HepG2 (cell line): ENCODE results near the gene CRYAA. TPM values are rescaled to one million over a fixed set of nuclear protein-coding genes. Genes with fewer than 3 reads are reported as not detected.

ENCODE experiments used
- ATAC-seq: fragments of 200-7000 bp; cut with Tn5 transposase; 3 replicates; pipeline ENCODE4 v1.9.1; 2020; ENCODE audit warnings: mild to moderate bottlenecking, moderate library complexity
- BruUV-seq: library from RNA; stranded (reverse); fragments of 400-500 nt; replicated peaks from 2 replicates; lab custom pipeline; 2021; lab: Mats Ljungman, UMichigan
- CTCF ChIA-PET: fragments of 300-600 bp; formaldehyde crosslinking; extraction: SDS; loops from one replicate; lab custom pipeline; 2021; ENCODE audit warnings: low total read pairs, inconsistent platforms, low intra/inter-chr PET ratio; lab: Yijun Ruan, JAX
- POLR2A ChIA-PET: fragments of 350-600 bp; sonication (Branson Sonifier 250); formaldehyde crosslinking; loops from one replicate; lab custom pipeline; 2020; ENCODE audit warnings: antibody characterized with exemption, inconsistent platforms; lab: Yijun Ruan, JAX
- DNase-seq: peaks from one replicate; pipeline ENCODE4 v3.0.0-alpha.2; 2015; ENCODE audit warnings: low spot score
- FAIRE-seq: peaks from 3 replicates; lab custom pipeline; 2011; peaks lifted over from hg19 to GRCh38; lab: Jason Lieb, UNC
- H2AFZ ChIP-seq: one replicate; pipeline ENCODE4 v1.6.1; 2011; ENCODE audit warnings: low read length, inconsistent platforms
- H3K27ac ChIP-seq: fragments of 300-600 bp; 3 replicates; pipeline ENCODE4 v1.8.0; 2011; ENCODE audit warnings: mixed run types, mild to moderate bottlenecking, mixed read lengths, low read length, inconsistent platforms; ENCODE audit not compliant: insufficient read depth; ENCODE audit errors: extremely low read length
- H3K27me3 ChIP-seq, 2 experiments: fragments of 200-600 bp in 1 of 2; 2 replicates in 1 of 2; 3 replicates in 1 of 2; pipeline versions ENCODE4 v1.6.0 to v1.8.0; 2011; ENCODE audit warnings: low read length in 2 of 2, mild to moderate bottlenecking in 2 of 2, moderate library complexity in 2 of 2, inconsistent platforms in 1 of 2; ENCODE audit not compliant: insufficient read depth in 2 of 2, control insufficient read depth in 1 of 2
- H3K36me3 ChIP-seq, 2 experiments: fragments of 200-600 bp in 1 of 2; replicated peaks in 1 of 2; 2 replicates in 1 of 2; 3 replicates in 1 of 2; pipeline versions ENCODE4 v1.5.1 to v1.8.0; 2011; ENCODE audit warnings: low read length in 2 of 2, inconsistent platforms in 1 of 2; ENCODE audit not compliant: insufficient read depth in 2 of 2, control insufficient read depth in 1 of 2
- H3K4me1 ChIP-seq: 2 replicates; pipeline ENCODE4 v1.5.1; 2012; ENCODE audit warnings: low read length, inconsistent platforms; ENCODE audit not compliant: insufficient read depth
- H3K4me2 ChIP-seq: 2 replicates; pipeline ENCODE4 v1.6.0; 2011; ENCODE audit warnings: low read depth, low read length, inconsistent platforms
- H3K4me3 ChIP-seq, 3 experiments: fragments of 200-600 bp in 1 of 3; sonication (generic), shearing (Covaris generic) in 1 of 3; replicated peaks in 1 of 3; 2 replicates each; pipeline ENCODE4 v1.5.1; 2011 to 2016; ENCODE audit warnings: low read length in 3 of 3, inconsistent platforms in 2 of 3, low read depth in 2 of 3, mild to moderate bottlenecking in 2 of 3, control low read depth in 1 of 3, mixed read lengths in 1 of 3; ENCODE audit not compliant: insufficient read depth in 1 of 3
- H3K79me2 ChIP-seq: one replicate; pipeline ENCODE4 v1.6.1; 2011; ENCODE audit warnings: low read length, inconsistent platforms; ENCODE audit not compliant: insufficient read depth
- H3K9ac ChIP-seq: 2 replicates; pipeline ENCODE4 v1.6.0; 2011; ENCODE audit warnings: mild to moderate bottlenecking, low read depth, low read length, inconsistent platforms; ENCODE audit not compliant: insufficient read depth
- H3K9me3 ChIP-seq: 2 replicates; pipeline ENCODE4 v1.5.1; 2012; ENCODE audit warnings: mild to moderate bottlenecking, low read length
- H4K20me1 ChIP-seq: 2 replicates; pipeline ENCODE4 v1.6.0; 2011; ENCODE audit warnings: inconsistent platforms, mild to moderate bottlenecking, low read length, moderate library complexity; ENCODE audit not compliant: insufficient read depth
- NCOR1 ChIP-seq: fragments of 200-600 bp; sonication (generic); IDR thresholded peaks from 2 replicates; pipeline ENCODE4 v1.7.0; 2017; ENCODE audit warnings: antibody characterized with exemption, low read length, borderline replicate concordance
- SCMH1 ChIP-seq: sonication (generic); formaldehyde crosslinking; IDR thresholded peaks from 2 replicates; pipeline ENCODE4 v1.9.0; 2021; ENCODE audit warnings: missing genetic modification reagents, mild to moderate bottlenecking, borderline replicate concordance
- ZNF7 ChIP-seq: IDR thresholded peaks from 2 replicates; pipeline ENCODE4 v1.6.1; 2016; ENCODE audit warnings: missing biosample characterization, missing genetic modification reagents
- WGBS: methylation state at CpG from one replicate; pipeline ENCODE4 v1.1.6; 2017; ENCODE audit warnings: low lambda C conversion rate; 5-methylcytosine and 5-hydroxymethylcytosine counted together
- in situ Hi-C: cut with HindIII; loops from 2 replicates; pipeline ENCODE4 v1.10.0; 2017; ENCODE audit warnings: low pct_unique_long_range_greater_than_20kb; ENCODE audit not compliant: extremely low pct_ligation_motif_present
- intact Hi-C: fragments of 100-400 bp; cut with micrococcal nuclease; formaldehyde crosslinking; loops from one replicate; pipeline ENCODE4 v1.10.0; 2022; ENCODE audit not compliant: unreplicated experiment
- polyA plus RNA-seq, 8 experiments: library from polyadenylated mRNA; depleted of rRNA in 3 of 8; stranded (reverse) in 7 of 8; unstranded in 1 of 8; fragments of >200 nt; fragmentation: Illumina TruSeq in 4 of 8; extraction: Trizol in 4 of 8; gene quantifications; 2 replicates each; pipeline versions ENCODE4 v1.2.1 to v1.2.3, GENCODE V29; 2011 to 2016; ENCODE audit warnings: low read depth in 4 of 8, missing spikeins in 1 of 8, mixed read lengths in 1 of 8; ENCODE audit not compliant: insufficient read depth in 1 of 8
- total RNA-seq, 5 experiments: library from RNA; depleted of rRNA; stranded (reverse); fragments of >200 nt; fragmentation: Illumina TruSeq; extraction: Trizol; gene quantifications; 2 replicates each; pipeline ENCODE4 v1.2.3, GENCODE V29; 2016; ENCODE audit warnings: low read depth in 1 of 5
- TF ChIP-seq, protein P1 (sequence below): sonication (generic); formaldehyde crosslinking; IDR thresholded peaks from 2 replicates; pipeline ENCODE4 v1.5.0; 2020; ENCODE audit warnings: missing genetic modification reagents
- TF ChIP-seq, protein P2 (sequence below): sonication (generic); formaldehyde crosslinking; conservative IDR thresholded peaks from 2 replicates; pipeline ENCODE4 v1.8.0; 2022; ENCODE audit warnings: mild to moderate bottlenecking, moderate library complexity, missing genetic modification reagents
- TF ChIP-seq, protein P3 (sequence below): sonication (generic); formaldehyde crosslinking; IDR thresholded peaks from 2 replicates; pipeline ENCODE4 v1.8.1; 2022; ENCODE audit warnings: low read depth, mild to moderate bottlenecking, missing genetic modification reagents
- TF ChIP-seq, protein P4 (sequence below): IDR thresholded peaks from 2 replicates; pipeline ENCODE4 v1.4.0; 2020; ENCODE audit warnings: mild to moderate bottlenecking, missing genetic modification reagents

The CRYAA gene
- total and polyA plus RNA-seq, 2 of the 13 experiments (the other 11 are each of a cell fraction or from before 2014, with no cell fraction given): 5.6 to 8.6 TPM

DNA sequence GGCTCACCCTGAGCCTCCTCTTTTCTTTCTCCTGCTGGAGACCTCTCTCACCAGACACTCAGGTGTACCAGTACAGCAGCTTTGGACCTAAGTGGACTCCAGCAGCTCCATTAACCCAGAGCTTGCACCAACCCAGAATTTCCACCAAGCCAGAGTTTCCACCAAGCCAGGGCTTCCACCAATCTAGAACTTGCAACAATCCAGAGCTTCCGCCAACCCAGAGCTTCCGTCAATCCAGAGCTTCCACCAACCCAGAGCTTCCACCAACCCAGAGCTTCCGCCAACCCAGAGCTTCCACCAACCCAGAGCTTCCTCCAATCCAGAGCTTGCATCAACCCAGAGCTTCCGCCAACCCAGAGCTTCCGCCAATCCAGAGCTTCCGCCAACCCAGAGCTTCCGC lies 23.2 kb downstream of the CRYAA start:
- FAIRE-seq (no peak), DNase-seq (no peak), ATAC-seq (no peak)
- H4K20me1 ChIP-seq: no peaks in the 10 kb centered on the region
- no peak for TF ChIP-seq SCMH1 (CRISPR knock-in tag)
- TF ChIP-seq, protein P1, sequence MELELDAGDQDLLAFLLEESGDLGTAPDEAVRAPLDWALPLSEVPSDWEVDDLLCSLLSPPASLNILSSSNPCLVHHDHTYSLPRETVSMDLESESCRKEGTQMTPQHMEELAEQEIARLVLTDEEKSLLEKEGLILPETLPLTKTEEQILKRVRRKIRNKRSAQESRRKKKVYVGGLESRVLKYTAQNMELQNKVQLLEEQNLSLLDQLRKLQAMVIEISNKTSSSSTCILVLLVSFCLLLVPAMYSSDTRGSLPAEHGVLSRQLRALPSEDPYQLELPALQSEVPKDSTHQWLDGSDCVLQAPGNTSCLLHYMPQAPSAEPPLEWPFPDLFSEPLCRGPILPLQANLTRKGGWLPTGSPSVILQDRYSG: no peak
- TF ChIP-seq, protein P2, sequence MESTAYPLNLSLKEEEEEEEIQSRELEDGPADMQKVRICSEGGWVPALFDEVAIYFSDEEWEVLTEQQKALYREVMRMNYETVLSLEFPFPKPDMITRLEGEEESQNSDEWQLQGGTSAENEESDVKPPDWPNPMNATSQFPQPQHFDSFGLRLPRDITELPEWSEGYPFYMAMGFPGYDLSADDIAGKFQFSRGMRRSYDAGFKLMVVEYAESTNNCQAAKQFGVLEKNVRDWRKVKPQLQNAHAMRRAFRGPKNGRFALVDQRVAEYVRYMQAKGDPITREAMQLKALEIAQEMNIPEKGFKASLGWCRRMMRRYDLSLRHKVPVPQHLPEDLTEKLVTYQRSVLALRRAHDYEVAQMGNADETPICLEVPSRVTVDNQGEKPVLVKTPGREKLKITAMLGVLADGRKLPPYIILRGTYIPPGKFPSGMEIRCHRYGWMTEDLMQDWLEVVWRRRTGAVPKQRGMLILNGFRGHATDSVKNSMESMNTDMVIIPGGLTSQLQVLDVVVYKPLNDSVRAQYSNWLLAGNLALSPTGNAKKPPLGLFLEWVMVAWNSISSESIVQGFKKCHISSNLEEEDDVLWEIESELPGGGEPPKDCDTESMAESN (CRISPR knock-in tag): no peak
- no peak for TF ChIP-seq NCOR1
- TF ChIP-seq, protein P3, sequence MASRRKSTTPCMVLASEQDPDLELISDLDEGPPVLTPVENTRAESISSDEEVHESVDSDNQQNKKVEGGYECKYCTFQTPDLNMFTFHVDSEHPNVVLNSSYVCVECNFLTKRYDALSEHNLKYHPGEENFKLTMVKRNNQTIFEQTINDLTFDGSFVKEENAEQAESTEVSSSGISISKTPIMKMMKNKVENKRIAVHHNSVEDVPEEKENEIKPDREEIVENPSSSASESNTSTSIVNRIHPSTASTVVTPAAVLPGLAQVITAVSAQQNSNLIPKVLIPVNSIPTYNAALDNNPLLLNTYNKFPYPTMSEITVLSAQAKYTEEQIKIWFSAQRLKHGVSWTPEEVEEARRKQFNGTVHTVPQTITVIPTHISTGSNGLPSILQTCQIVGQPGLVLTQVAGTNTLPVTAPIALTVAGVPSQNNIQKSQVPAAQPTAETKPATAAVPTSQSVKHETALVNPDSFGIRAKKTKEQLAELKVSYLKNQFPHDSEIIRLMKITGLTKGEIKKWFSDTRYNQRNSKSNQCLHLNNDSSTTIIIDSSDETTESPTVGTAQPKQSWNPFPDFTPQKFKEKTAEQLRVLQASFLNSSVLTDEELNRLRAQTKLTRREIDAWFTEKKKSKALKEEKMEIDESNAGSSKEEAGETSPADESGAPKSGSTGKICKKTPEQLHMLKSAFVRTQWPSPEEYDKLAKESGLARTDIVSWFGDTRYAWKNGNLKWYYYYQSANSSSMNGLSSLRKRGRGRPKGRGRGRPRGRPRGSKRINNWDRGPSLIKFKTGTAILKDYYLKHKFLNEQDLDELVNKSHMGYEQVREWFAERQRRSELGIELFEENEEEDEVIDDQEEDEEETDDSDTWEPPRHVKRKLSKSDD (CRISPR knock-in tag): no peak
- no peak for TF ChIP-seq ZNF7
- TF ChIP-seq, protein P4, sequence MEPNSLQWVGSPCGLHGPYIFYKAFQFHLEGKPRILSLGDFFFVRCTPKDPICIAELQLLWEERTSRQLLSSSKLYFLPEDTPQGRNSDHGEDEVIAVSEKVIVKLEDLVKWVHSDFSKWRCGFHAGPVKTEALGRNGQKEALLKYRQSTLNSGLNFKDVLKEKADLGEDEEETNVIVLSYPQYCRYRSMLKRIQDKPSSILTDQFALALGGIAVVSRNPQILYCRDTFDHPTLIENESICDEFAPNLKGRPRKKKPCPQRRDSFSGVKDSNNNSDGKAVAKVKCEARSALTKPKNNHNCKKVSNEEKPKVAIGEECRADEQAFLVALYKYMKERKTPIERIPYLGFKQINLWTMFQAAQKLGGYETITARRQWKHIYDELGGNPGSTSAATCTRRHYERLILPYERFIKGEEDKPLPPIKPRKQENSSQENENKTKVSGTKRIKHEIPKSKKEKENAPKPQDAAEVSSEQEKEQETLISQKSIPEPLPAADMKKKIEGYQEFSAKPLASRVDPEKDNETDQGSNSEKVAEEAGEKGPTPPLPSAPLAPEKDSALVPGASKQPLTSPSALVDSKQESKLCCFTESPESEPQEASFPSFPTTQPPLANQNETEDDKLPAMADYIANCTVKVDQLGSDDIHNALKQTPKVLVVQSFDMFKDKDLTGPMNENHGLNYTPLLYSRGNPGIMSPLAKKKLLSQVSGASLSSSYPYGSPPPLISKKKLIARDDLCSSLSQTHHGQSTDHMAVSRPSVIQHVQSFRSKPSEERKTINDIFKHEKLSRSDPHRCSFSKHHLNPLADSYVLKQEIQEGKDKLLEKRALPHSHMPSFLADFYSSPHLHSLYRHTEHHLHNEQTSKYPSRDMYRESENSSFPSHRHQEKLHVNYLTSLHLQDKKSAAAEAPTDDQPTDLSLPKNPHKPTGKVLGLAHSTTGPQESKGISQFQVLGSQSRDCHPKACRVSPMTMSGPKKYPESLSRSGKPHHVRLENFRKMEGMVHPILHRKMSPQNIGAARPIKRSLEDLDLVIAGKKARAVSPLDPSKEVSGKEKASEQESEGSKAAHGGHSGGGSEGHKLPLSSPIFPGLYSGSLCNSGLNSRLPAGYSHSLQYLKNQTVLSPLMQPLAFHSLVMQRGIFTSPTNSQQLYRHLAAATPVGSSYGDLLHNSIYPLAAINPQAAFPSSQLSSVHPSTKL: no peak
- in situ Hi-C loops (no loop called here), intact Hi-C loops (no loop called here)
- no peak overlapping the region for H3K27ac ChIP-seq
- CTCF ChIA-PET: no interaction called here
- BruUV-seq: no TSS peak
- H3K4me3 ChIP-seq: no peak overlapping the region
- H3K27me3 ChIP-seq: no peaks in the 10 kb centered on the region
- no peaks in the 10 kb centered on the region for H3K9me3 ChIP-seq
- 87% methylated on average over 7 of the region's 7 CpGs for WGBS
- no peaks in the 10 kb centered on the region for H3K36me3 ChIP-seq
- no peak overlapping the region for H2AFZ ChIP-seq
- POLR2A ChIA-PET: interaction anchor here (1.1 kb wide), 1 partner anchor 77 kb away, joined by 4 read pairs; no protein-coding TSS in a partner anchor
- H3K4me2 ChIP-seq: no peak overlapping the region
- H3K4me1 ChIP-seq: peaks cover 38% of the 10 kb centered on the region
- no peak overlapping the region for H3K9ac ChIP-seq
- no peaks in the 10 kb centered on the region for H3K79me2 ChIP-seq
